GM19468 (cell line): ENCODE results near the gene JMJD8.
A peak's percentile ranks its signal among the peaks of the same experiment; 100 is the strongest.

ENCODE experiments used
- ATAC-seq: cut with Tn5 transposase; IDR thresholded peaks from one replicate; pipeline ENCODE4 v1.9.1; 2021; ENCODE audit warnings: mild to moderate bottlenecking, moderate library complexity, moderate number of reproducible peaks; ENCODE audit not compliant: unreplicated experiment; ENCODE audit errors: extremely low read depth

Gene JMJD8

DNA sequence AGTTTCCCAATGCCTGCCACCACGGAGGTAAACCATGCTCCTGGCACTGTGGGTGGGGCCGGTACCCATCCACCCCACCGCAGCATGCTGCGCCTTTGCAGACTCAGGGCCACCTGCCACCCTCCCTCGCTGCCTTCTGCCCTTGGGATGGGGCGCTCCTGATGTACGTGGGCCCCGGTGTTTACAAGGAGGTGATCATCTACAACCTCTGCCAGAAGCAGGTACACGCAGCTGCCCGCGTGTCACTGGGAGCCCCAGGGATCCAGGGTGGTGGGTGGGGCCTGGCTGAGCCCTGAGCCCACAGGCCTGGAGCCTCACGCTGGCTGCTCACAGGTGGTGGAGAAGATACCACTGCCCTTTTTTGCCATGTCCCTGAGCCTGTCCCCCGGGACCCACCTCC lies 17.6 kb downstream of the JMJD8 start:
- no peak for ATAC-seq

DNA sequence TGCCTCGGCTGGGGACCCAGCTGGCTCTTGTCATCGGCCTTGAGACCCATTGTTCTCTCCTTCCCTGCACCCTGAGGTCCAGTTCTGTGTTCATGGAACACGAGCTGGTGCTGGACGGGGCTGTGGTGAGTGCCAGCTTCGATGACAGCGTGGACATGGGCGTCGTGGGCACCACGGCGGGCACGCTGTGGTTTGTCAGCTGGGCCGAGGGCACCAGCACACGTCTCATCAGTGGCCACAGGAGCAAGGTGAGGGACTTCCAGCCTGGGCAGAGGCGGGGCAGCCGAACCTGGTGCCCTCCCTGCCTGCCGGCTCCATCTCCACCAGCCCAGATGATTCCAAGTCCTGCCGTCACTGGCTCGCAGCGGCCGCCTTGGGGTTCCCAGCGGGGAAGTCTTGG lies 21.5 kb downstream of the JMJD8 start:
- no peak for ATAC-seq

DNA sequence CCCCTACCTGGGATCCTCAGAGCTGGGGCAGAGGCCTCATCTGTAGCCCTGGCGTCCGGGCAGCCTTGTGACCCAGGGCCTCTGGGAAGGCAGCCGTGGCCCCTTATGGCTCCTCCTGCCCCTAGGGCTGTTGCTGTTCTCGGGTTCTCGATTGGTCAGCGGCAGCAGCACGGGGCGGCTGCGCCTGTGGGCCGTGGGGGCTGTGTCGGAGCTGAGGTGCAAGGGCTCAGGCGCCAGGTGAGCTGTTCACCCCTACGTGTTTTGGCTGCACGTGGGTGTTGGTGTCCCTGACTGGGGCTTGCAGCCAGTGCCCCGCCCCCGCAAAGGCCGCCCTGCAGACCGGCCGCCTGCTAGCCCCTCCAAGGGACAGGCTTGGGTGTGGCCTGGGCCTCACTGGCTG lies 22.0 kb downstream of the JMJD8 start:
- no peak for ATAC-seq

DNA sequence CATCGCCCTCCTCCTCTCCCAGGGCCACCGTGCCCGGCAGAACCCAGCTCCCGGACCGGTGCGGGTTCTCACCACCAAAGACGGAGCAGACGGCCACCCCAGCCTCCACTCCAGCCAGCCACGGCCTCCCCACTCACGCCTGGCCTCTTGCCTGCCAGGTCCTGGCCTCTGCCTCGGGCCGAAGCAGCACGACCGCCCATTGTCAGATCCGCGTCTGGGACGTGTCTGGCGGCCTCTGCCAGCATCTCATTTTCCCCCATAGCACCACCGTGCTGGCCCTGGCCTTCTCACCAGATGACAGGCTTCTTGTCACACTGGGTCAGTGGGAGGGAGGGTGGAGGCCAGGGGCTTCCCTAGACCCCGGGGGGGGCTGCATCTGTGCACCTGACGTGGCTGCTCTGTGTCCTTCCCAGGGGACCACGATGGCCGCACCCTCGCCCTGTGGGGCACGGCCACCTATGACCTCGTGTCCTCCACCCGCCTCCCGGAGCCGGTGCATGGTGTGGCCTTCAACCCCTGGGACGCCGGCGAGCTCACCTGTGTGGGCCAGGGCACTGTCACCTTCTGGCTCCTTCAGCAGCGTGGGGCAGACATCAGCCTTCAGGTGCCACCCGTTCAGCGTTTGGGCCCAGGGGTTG lies 22.8 kb downstream of the JMJD8 start:
- no peak for ATAC-seq

DNA sequence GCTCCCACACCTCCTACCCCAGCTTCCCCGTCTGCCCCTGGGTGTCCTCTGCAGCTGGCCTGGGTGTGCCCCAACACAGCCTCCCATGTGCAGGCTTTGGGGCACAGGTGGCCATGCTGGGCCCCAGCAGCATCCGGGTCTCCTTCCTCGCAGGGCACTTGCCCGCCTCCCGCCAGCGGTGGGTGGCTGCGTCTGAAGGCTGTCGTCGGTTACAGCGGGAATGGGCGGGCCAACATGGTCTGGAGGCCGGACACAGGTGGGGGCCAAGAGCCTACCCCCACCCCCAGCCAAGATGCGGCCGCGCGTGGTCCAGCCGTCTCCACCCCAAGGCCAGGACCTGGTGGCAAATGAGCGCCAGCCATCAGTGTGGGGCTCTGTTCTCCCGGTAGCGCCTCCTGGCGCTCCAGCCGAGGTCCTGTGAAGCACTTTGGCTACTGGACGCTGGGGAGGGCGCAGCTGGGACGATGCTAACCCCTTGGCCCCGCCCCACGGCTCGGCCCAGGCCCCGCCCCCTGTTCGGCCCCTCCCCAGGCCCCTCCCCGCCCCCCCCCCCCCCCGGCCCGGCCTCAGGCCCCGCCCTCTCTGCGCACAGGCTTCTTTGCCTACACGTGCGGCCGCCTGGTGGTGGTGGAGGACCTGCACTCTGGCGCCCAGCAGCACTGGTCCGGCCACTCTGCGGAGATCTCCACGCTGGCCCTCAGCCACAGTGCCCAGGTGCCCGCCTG lies 23.5 kb downstream of the JMJD8 start:
- ATAC-seq = peak; percentile 54

DNA sequence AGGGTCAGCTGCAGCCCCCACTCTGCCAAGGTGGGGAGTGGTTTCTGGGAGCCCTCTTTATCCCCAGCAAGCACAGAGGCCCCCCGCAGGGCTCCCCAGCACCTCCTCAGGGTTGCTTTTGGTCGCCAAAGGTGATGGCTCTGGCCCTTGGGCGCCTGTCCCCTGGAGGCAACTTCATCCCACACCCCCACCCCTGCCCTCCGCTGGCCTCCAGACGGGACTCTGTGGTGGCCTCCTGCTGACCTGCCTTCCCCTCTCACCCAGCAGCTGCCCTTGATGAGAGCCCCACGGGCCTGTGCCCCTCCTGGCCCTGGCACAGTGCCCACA lies 24.0 kb downstream of the JMJD8 start:
- no peak for ATAC-seq

DNA sequence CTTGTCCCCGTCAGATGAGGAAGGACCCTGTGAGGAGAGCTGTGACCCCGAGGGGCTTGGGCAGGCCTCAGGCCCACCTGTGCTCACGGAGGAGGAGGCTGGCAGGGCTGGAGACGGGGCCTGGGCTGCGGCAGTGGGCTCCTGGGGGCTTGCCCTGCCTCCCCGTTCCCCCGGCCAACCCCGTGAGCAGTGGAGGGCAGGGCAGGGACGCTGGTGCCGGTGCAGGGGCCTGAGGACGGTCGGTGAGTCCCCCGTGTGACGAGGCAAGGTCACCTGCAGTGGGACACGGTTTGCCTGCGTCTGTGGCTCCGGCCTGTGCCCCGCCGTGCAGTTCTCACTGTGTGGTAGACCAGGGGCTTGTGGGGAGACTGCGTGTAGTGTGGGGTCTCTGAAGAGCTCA lies 24.5 kb downstream of the JMJD8 start:
- ATAC-seq = no peak

DNA sequence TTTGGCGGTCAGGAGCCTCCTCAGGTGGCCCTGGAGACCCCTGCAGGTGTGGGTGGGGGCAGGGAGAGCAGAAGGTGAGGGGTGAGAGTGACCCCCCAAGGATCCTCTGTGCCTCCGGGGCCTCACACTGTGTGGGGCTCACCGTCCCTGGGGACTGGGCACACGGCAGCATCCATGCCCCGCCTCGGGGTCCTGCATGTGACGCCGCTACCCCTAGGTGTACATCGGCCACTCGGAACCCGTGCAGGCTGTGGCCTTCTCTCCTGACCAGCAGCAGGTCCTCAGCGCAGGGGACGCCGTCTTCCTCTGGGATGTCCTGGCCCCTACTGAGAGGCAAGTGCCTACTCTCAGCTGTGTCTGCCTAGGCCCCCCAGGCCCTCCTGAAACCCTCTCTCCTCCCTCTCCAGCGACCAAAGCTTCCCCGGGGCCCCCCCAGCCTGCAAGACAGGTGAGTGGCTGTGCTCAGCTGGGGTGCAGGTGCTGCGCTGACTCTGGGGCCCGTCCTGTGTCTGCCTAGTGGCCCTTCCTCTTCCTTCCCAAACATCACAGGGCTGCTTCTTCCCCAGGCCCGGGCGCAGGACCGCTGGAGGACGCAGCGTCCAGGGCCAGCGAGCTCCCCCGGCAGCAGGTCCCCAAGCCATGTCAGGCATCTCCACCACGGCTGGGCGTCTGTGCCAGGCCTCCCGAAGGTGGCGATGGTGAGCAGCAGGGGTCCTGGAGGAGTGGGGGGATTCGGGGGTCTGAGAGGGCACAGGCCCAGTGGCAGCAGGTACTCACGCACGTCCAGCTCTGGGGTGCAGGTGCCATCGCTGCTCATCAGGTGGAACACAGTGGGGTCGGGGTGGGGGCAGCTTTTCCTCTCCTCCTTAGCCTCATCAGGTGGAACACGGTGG lies 25.2 kb downstream of the JMJD8 start:
- ATAC-seq = no peak

DNA sequence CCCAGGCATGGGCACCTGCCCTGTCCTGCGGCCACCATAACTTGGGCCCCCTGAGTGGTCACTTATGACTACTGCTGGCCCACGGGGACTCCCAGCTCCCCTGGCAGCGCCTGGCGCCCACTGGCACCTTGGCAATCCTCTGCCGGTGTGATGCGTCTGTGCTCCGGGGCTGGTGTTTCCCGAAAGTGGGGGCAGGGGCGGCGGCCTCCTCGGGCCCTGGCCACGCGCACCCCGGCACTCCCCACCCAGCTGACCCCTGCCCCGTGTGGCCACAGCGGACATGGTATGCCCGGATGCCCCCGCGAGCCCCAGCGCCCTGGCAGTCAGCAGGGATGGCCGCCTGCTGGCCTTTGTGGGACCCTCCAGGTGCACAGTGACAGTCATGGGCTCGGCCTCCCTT lies 26.6 kb downstream of the JMJD8 start:
- no peak for ATAC-seq

DNA sequence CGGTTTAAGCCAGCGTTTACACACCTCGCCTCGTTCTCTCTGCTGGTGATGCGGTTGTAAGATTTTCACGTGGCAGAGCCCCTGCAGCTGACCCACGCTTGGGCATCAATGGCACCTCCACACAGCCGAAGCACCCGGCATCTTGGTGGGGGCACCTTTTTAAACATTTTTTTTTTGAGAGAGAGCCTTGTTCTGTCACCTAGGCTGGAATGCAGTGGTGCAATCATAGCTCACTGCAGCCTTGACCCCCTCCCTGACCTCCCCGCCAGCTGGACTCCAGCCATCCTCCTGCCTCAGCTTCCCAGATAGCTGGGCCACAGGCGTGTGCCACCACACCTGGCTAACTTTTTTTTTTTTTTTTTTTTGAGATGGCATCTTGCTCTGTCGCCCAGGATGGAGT lies 30.1 kb downstream of the JMJD8 start:
- ATAC-seq = no peak

DNA sequence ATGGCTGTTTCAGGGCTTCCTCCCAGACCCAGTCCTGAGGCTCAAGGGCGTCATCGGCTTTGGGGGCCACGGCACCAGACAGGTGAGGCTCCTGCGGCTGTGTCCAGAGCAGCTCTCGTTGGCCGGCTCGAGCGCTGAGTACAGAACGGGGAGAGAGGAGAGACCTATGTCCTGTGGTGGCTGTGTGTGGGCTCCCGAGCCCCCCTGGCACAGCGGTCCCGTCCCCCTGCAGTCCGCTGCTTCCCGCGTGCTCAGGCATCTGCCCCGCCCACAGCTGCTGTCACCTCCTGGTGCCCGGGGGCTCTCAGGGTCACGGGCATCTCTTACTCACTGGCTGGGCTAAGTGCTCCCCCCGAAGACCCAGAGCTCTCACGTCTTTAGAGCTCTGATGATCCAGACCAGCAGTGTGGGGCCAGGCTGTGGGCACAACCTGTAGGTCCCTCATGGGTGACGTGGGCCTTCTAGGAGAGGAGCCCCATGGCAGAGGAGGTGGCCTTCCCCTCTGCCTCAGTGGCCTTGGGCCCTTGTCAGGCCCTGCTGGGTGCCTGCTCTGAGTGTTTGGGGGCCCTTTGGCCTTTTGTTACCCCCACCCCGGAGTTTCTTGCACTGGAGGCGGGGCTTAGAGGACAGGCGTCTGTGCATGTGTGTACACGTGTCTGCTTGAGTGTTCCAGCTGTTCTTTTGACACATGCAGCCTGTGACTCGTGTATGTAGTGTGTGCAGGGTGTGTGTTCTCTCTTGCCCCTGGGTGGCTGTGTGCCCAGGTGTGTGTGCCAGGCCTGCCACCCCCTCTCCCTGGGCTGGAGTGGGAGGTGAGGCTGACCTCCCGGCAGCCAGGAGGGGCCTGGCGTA lies 31.5 kb downstream of the JMJD8 start:
- ATAC-seq = no peak

DNA sequence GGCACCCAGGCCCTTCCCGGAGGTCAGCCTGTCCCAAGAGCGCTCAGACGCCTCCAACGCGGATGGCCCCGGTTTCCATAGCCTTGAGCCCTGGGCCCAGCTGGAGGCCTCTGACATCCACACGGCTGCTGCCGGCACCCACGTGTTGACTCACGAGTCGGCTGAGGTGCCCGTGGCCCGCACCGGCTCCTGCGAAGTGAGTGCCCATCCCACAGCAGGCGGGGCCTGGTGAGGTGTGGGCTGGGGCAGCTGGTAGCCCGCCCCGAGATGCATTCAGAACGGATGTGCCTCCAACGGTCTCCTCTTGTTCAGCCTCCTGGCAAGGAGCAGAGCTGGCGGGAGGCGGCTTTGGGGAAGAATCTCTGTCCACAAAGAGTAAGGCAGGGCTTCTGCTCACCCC lies 32.3 kb downstream of the JMJD8 start:
- ATAC-seq = no peak

DNA sequence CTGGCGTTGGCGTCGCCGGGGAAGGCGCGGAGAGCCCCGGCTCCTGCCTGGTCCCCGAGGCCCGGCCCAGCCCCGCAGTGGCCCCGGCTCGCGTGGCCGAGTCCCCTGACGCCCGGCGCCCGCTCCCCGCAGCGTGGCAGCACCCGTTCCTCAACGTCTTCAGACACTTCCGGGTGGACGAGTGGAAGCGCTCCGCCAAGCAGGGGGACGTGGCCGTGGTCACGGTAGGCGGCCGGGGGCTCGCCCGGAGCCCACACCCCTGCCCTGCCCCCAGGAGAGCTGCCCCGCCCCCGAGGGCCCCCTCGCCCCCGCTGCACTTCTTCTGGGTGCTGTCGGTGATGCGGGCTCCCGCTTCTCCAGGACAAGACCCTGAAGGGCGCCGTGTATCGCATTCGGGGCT lies 34.5 kb downstream of the JMJD8 start:
- no peak for ATAC-seq

DNA sequence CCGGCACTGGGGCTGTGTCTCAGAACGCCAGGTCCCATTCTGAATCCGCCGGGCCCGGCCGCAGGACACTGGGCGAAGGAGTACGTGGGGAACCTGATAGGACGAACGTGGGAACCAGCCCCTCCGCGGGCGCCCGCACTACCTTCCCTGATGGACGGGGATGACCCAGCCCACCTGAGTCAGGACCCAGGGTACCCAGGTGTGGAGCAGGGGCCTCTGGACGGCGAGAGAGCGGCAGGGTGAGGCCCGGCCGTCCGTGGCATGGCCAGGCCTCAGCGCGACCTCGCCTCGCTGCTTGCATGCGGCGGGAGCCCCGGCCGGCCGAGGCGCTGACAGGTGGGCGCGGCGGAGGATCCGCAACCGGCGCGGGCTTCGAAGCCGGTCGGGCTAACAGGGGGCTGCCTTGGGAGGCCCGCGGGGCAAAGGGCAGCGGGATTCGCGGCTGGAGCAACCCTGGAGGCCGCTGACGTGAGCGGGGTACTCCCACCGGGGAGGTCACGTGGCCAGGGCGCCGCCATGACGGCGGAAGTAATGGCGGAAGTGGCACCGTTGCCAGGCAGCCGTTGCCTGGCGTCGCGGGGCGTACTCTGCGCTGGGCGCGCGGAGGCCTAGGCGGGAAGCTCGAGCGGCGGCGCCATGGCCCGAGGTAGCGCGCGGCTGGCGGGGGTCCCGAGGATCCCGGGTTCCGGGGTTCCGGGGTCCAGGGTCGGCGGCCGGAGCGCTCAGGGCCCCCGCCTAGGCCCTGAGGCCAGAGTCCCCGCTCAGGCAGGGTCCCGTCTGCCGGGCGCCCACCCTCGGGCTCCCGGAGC lies 35.1 kb downstream of the JMJD8 start, which contains the start of gene WDR90:
Gene WDR90, plus strand, starts transcription at position 585 of the 809 bp plus-strand sequence. Its CDS starts 52 bp downstream, at position 637.
- ATAC-seq = peak; percentile 69

DNA sequence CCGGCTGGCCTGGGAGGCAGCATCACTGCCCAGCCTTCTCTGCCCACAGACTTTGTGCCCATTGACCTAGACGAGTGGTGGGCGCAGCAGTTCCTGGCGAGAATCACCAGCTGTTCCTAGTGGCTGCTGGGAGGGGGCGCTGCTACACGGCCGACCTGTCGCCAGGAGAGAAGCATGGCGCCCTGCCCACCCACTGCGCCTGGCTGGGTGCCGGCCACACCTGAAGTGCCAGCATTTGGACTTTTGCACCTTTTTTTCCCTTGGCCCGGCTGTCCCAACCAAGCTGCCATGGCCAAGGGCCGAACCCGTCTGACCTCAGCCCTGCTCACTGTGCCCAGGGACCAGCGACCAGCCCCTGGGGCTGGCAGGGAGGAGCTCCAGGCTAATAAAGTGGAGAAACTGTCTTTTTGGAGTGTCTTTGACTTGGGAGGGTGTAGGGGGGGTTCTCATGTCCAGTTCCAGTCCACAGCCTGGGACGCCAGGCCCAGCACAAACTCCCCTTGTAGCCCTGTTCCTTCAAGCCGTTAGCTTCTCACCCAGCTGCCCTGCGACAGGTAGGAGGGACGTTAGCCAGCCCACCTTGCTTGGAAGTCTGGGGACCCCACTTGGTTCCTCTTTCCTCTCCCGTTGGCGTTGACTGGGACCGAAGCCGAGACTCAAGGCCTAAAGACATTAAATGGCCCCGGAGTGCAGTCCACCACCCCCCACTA lies 35.9 kb downstream of the JMJD8 start:
- no peak for ATAC-seq

DNA sequence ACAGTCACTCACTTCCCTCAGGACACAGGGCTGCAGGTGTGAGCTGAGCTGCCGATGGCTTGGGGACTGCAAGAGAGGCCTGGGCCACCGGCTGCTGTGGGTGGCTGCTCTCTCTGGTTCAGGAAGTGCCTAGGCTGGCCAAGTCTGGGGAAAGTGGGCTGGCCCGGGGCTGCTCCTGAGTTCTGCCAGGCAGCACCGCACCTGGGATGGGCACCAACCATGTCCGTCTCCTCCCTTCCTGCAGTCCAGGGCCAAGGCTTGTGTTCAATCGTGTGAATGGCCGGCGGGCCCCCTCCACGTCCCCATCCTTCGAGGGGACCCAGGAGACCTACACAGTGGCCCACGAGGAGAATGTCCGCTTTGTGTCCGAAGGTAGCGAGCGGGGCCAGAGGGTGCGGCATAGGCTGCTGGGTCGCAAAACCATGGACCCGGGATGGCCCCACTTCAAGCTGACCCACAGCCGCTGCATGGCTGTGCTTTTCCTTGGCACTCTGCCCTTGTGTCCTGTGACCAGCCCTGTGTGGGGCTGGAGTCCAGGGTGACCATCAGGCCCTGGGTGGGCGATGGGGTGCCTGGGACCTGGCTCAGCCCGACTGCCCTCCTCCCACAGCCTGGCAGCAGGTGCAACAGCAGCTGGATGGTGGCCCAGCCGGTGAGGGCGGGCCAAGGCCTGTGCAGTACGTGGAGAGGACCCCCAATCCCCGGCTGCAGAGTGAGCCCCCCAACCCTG lies 36.8 kb downstream of the JMJD8 start:
- ATAC-seq = no peak

DNA sequence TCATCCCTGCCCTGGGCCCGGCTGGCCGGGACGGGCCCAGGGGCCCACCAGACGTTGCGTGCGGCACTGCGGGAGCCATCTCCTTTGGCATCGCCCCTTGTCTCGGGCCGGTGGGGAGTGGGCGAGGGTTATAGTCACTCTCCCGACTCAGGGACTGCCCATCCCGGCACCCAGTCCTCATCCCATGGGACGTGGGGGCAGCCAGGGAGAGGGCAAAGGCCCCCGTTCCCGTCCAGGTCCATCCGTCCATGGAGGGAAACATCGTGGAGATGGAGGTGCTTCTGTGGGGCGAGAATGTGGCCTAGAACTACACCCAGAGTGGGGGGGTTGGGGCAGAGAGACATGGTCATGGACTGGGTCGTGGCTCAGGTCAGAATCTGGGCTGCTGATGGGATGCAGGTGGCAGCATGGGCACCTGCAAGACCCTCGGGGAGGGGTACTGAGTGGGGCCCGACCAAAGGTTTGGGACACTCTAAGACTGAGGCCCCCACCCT lies 37.4 kb downstream of the JMJD8 start:
- ATAC-seq = no peak
